CD4-positive, alpha-beta memory T cell (primary cell): ENCODE data around the gene SULT1B1. TPM values are rescaled to one million over a fixed set of nuclear protein-coding genes. Genes with fewer than 3 reads are reported as not detected.

Experiments used
- CTCF ChIA-PET: fragments of 350-600 bp; sonication (Branson Sonifier 250); formaldehyde crosslinking; loops from one replicate; lab custom pipeline; 2021; ENCODE audit warnings: inconsistent platforms; ENCODE audit not compliant: partially characterized antibody; lab: Charles Lee
- POLR2A ChIA-PET: fragments of 350-600 bp; sonication (Branson Sonifier 250); formaldehyde crosslinking; loops from one replicate; lab custom pipeline; 2021; ENCODE audit not compliant: partially characterized antibody; lab: Charles Lee
- DNase-seq, 5 donors: peaks; one replicate each; pipeline versions ENCODE4 v3.0.0 to v3.0.0-alpha.2; 2020 to 2022; ENCODE audit warnings: mixed read lengths in 1 of 5
- H3K27ac ChIP-seq: one replicate; pipeline ENCODE4 v1.7.0; 2013; ENCODE audit warnings: low read depth, low read length
- H3K27me3 ChIP-seq: 2 replicates; pipeline ENCODE4 v1.7.0; 2013; ENCODE audit warnings: mild to moderate bottlenecking, low read length, moderate library complexity; ENCODE audit not compliant: insufficient read depth
- H3K36me3 ChIP-seq: 2 replicates; pipeline ENCODE4 v1.7.0; 2013; ENCODE audit warnings: mild to moderate bottlenecking, low read length, moderate library complexity; ENCODE audit not compliant: insufficient read depth
- H3K4me1 ChIP-seq: 2 replicates; pipeline ENCODE4 v1.7.0; 2013; ENCODE audit warnings: mild to moderate bottlenecking, low read length, moderate library complexity; ENCODE audit not compliant: insufficient read depth
- H3K4me3 ChIP-seq, 2 donors: one replicate each; pipeline ENCODE4 v1.7.0; 2013; ENCODE audit warnings: low read length in 2 of 2, mild to moderate bottlenecking in 1 of 2
- H3K9me3 ChIP-seq, 2 donors: one replicate each; pipeline ENCODE4 v1.7.0; 2013; ENCODE audit warnings: low read length in 2 of 2, control low read depth in 1 of 2; ENCODE audit not compliant: control insufficient read depth in 1 of 2
- H3K27ac Mint-ChIP-seq, 7 donors: one replicate each; pipeline ENCODE4 v1.8.0; 2020 to 2021; ENCODE audit warnings: mixed read lengths in 7 of 7, mild to moderate bottlenecking in 6 of 7, inconsistent platforms in 3 of 7, moderate library complexity in 3 of 7
- H3K27me3 Mint-ChIP-seq, 2 donors: one replicate each; pipeline ENCODE4 v1.8.0; 2020 to 2021; ENCODE audit warnings: mixed read lengths in 2 of 2
- H3K36me3 Mint-ChIP-seq, 2 donors: one replicate each; pipeline ENCODE4 v1.8.0; 2020 to 2021; ENCODE audit warnings: mixed read lengths in 2 of 2, inconsistent platforms in 1 of 2, mild to moderate bottlenecking in 1 of 2
- H3K4me1 Mint-ChIP-seq, 4 donors: one replicate each; pipeline ENCODE4 v1.8.0; 2020 to 2021; ENCODE audit warnings: mixed read lengths in 4 of 4, mild to moderate bottlenecking in 1 of 4
- H3K4me3 Mint-ChIP-seq, 8 donors: one replicate each; pipeline ENCODE4 v1.8.0; 2020 to 2021; ENCODE audit warnings: mixed read lengths in 8 of 8, mild to moderate bottlenecking in 7 of 8, moderate library complexity in 6 of 8, inconsistent platforms in 3 of 8
- H3K9me3 Mint-ChIP-seq, 8 donors: one replicate each; pipeline ENCODE4 v1.8.0; 2020 to 2021; ENCODE audit warnings: mixed read lengths in 8 of 8, mild to moderate bottlenecking in 5 of 8, inconsistent platforms in 3 of 8, moderate library complexity in 1 of 8
- intact Hi-C: fragments of 100-400 bp; cut with micrococcal nuclease; formaldehyde crosslinking; loops from one replicate; pipeline ENCODE4 v1.15.1; 2023
- polyA plus RNA-seq, 2 donors: library from polyadenylated mRNA; unstranded; fragments of 300-500 nt; fragmentation: Illumina TruSeq; gene quantifications; one replicate each; pipeline ENCODE4 v1.2.3, GENCODE V29; 2021
- total RNA-seq, 2 experiments: library from RNA; stranded (reverse); gene quantifications; one replicate each; pipeline ENCODE4 v1.2.3, GENCODE V29; 2021

Gene SULT1B1
- total and polyA plus RNA-seq, 4 experiments from 2014 or later: 4.2 to 7.6 (median 5.2) TPM

GRCh38 chr4:69750346-69750745 is 10.1 kb downstream of the SULT1B1 start:
- CTCF ChIA-PET: no interaction called here
- no peak overlapping the region for H3K4me3 ChIP-seq
- peaks cover 3 to 28% of the 10 kb centered on the region in 2 donors for H3K36me3 Mint-ChIP-seq
- POLR2A ChIA-PET: no interaction called here
- no peaks in the 10 kb centered on the region for H3K36me3 ChIP-seq
- no peak overlapping the region for H3K4me3 Mint-ChIP-seq
- H3K27me3 ChIP-seq: no peaks in the 10 kb centered on the region
- H3K27ac Mint-ChIP-seq: no peak overlapping the region
- peaks cover 3 to 19% (median 11%) of the 10 kb centered on the region in 8 donors for H3K9me3 Mint-ChIP-seq
- no peaks in the 10 kb centered on the region for H3K27me3 Mint-ChIP-seq
- no peak overlapping the region for H3K27ac ChIP-seq
- peaks cover 0 to 6% (median under 1%) of the 10 kb centered on the region in 4 donors for H3K4me1 Mint-ChIP-seq
- DNase-seq: no peak
- intact Hi-C loops: no loop called here
- no peaks in the 10 kb centered on the region for H3K4me1 ChIP-seq
- no peaks in the 10 kb centered on the region for H3K9me3 ChIP-seq

- intact Hi-C loops: no loop called here
- CTCF ChIA-PET: no interaction called here
Observed at GRCh38 chr4:69749771-69750170, 10.6 kb downstream of the SULT1B1 start.

GRCh38 chr4:69748173-69748572 is 12.2 kb downstream of the SULT1B1 start:
- Mint-ChIP-seq H3K27ac (peak overlapping the region in 1 of 7 donors; percentile 38), H3K9me3 (peaks cover 3 to 24% (median 14%) of the 10 kb centered on the region in 8 donors)
- POLR2A ChIA-PET: no interaction called here

More at GRCh38 chr4:69749771-69750170, 10.6 kb downstream of the SULT1B1 start:
- H3K27me3 Mint-ChIP-seq: no peaks in the 10 kb centered on the region
- no peak overlapping the region for H3K27ac Mint-ChIP-seq
- Histone ChIP-seq H3K27me3 (no peaks in the 10 kb centered on the region), H3K27ac (no peak overlapping the region), H3K9me3 (no peaks in the 10 kb centered on the region), H3K4me3 (no peak overlapping the region), H3K4me1 (no peaks in the 10 kb centered on the region), H3K36me3 (no peaks in the 10 kb centered on the region)
- no peak overlapping the region for H3K4me3 Mint-ChIP-seq
- no peak for DNase-seq
- POLR2A ChIA-PET: no interaction called here
- H3K36me3 Mint-ChIP-seq: peaks cover 3 to 28% of the 10 kb centered on the region in 2 donors
- peaks cover 3 to 20% (median 12%) of the 10 kb centered on the region in 8 donors for H3K9me3 Mint-ChIP-seq
- peaks cover 0 to 3% (median 0%) of the 10 kb centered on the region in 4 donors for H3K4me1 Mint-ChIP-seq

GRCh38 chr4:69744157-69744478 is 16.3 kb downstream of the SULT1B1 start:
- no peak overlapping the region for H3K27ac Mint-ChIP-seq
- H3K4me3 Mint-ChIP-seq: no peak overlapping the region
- peaks cover 0 to 2% (median 0%) of the 10 kb centered on the region in 4 donors for H3K4me1 Mint-ChIP-seq
- no peaks in the 10 kb centered on the region for H3K4me1 ChIP-seq
- H3K27ac ChIP-seq: no peak overlapping the region
- ChIA-PET POLR2A (no interaction called here), CTCF (no interaction called here)
- no peaks in the 10 kb centered on the region for H3K27me3 ChIP-seq
- peaks cover 3 to 18% of the 10 kb centered on the region in 2 donors for H3K36me3 Mint-ChIP-seq
- H3K36me3 ChIP-seq: no peaks in the 10 kb centered on the region
- no peak overlapping the region for H3K4me3 ChIP-seq
- H3K9me3 ChIP-seq: no peaks in the 10 kb centered on the region
- no peak for DNase-seq
- intact Hi-C loops: no loop called here
- H3K9me3 Mint-ChIP-seq: peaks cover 0 to 43% (median 22%) of the 10 kb centered on the region in 8 donors
- H3K27me3 Mint-ChIP-seq: no peaks in the 10 kb centered on the region

More at GRCh38 chr4:69748173-69748572, 12.2 kb downstream of the SULT1B1 start:
- CTCF ChIA-PET: no interaction called here
- H3K4me3 Mint-ChIP-seq: no peak overlapping the region
- H3K27me3 Mint-ChIP-seq: no peaks in the 10 kb centered on the region
- Histone ChIP-seq H3K9me3 (no peaks in the 10 kb centered on the region), H3K36me3 (no peaks in the 10 kb centered on the region), H3K27ac (no peak overlapping the region), H3K4me1 (no peaks in the 10 kb centered on the region), H3K27me3 (no peaks in the 10 kb centered on the region), H3K4me3 (no peak overlapping the region)
- no peak for DNase-seq
- H3K36me3 Mint-ChIP-seq: peaks cover 3 to 23% of the 10 kb centered on the region in 2 donors
- intact Hi-C loops: no loop called here
- H3K4me1 Mint-ChIP-seq: peaks cover 0 to 4% (median 0%) of the 10 kb centered on the region in 4 donors

- no peaks in the 10 kb centered on the region for H3K9me3 ChIP-seq
- peaks cover 1 to 43% (median 23%) of the 10 kb centered on the region in 8 donors for H3K9me3 Mint-ChIP-seq
- H3K4me1 ChIP-seq: no peaks in the 10 kb centered on the region
- peaks cover 3 to 16% of the 10 kb centered on the region in 2 donors for H3K36me3 Mint-ChIP-seq
- ChIA-PET POLR2A (no interaction called here), CTCF (no interaction called here)
- DNase-seq: no peak
- H3K27me3 ChIP-seq: no peaks in the 10 kb centered on the region
- peaks cover 0 to 2% (median 0%) of the 10 kb centered on the region in 4 donors for H3K4me1 Mint-ChIP-seq
- H3K27ac ChIP-seq: no peak overlapping the region
- no peak overlapping the region for H3K4me3 Mint-ChIP-seq
- H3K27me3 Mint-ChIP-seq: no peaks in the 10 kb centered on the region
- intact Hi-C loops: no loop called here
- no peaks in the 10 kb centered on the region for H3K36me3 ChIP-seq
- no peak overlapping the region for H3K4me3 ChIP-seq
- no peak overlapping the region for H3K27ac Mint-ChIP-seq
Observed at GRCh38 chr4:69743476-69744156, 16.8 kb downstream of the SULT1B1 start.

- Histone ChIP-seq H3K4me1 (no peaks in the 10 kb centered on the region), H3K36me3 (no peaks in the 10 kb centered on the region), H3K27me3 (no peaks in the 10 kb centered on the region), H3K9me3 (no peaks in the 10 kb centered on the region), H3K27ac (no peak overlapping the region), H3K4me3 (no peak overlapping the region)
- DNase-seq: no peak
- Mint-ChIP-seq H3K4me3 (no peak overlapping the region), H3K27me3 (no peaks in the 10 kb centered on the region), H3K9me3 (peaks cover 1 to 43% (median 23%) of the 10 kb centered on the region in 8 donors), H3K27ac (no peak overlapping the region), H3K36me3 (peaks cover 3 to 8% of the 10 kb centered on the region in 2 donors), H3K4me1 (peaks cover 0 to 2% (median under 1%) of the 10 kb centered on the region in 4 donors)
- CTCF ChIA-PET: no interaction called here
- intact Hi-C loops: no loop called here
- POLR2A ChIA-PET: no interaction called here
Observed at GRCh38 chr4:69742596-69742995, 17.8 kb downstream of the SULT1B1 start.

GRCh38 chr4:69738872-69739271 is 21.5 kb downstream of the SULT1B1 start:
- H3K4me3 ChIP-seq: no peak overlapping the region
- CTCF ChIA-PET: no interaction called here
- Mint-ChIP-seq H3K27ac (peak overlapping the region in 1 of 7 donors; percentile 53), H3K27me3 (no peaks in the 10 kb centered on the region), H3K36me3 (peaks cover 0 to 4% of the 10 kb centered on the region in 2 donors), H3K4me3 (no peak overlapping the region), H3K9me3 (peaks cover 1 to 21% (median 12%) of the 10 kb centered on the region in 8 donors), H3K4me1 (peaks cover 0 to 2% (median 0%) of the 10 kb centered on the region in 4 donors)
- intact Hi-C loops: no loop called here
- H3K27me3 ChIP-seq: no peaks in the 10 kb centered on the region
- no peaks in the 10 kb centered on the region for H3K36me3 ChIP-seq
- H3K9me3 ChIP-seq: no peaks in the 10 kb centered on the region
- H3K4me1 ChIP-seq: no peaks in the 10 kb centered on the region
- H3K27ac ChIP-seq: no peak overlapping the region
- POLR2A ChIA-PET: no interaction called here
- no peak for DNase-seq
